NCI-H2107 (cell line): ENCODE measurements around the gene DUOXA1.
"Not testable (repeated sequence)": the region's sequence is repeated elsewhere in the genome, so short reads cannot be mapped to it uniquely, and the experiment has no call there.

Experiments
- DNase-seq: peaks from one replicate; lab custom pipeline; 2025; lab: John Stamatoyannopoulos, UW

The DUOXA1 gene

DNA sequence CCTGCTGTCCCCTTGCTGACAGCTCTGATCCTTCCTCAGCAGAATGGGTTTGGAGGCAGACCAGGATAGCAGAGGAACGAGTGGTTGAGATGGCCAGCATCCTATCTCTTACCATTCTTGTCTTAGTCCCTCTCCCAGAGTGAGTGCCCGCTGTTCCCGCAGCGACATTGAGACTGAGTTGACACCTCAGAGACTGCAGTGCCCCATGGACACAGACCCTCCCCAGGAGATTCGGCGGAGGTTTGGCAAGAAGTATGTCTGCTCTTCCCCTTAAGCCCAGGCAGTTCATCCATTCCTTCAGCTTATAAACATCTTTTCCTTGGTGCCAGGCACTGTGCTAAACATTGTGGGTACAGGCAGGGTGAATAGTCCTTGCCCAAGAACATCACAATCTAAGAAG is 21.3 kb upstream of the DUOXA1 start:
- no peak for DNase-seq

DNA sequence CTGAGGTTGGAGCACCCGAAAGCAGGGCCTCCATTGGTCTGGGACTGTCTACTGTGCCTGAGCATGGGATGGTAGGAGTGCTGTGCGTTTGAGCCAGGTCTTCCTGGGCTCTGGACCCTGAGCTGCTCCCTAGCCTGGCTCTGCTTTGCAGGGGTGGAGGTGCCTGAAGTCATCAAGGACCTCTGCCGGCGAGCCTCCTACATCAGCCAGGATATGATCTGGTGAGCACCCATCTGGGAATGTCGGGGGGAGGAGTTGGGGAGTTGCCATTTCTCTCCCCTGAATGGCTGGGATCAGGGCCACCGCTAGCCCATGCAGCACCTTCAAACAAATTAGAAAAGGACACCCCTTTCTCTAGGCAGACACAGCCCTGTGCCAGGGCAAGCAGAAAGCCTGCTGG is 20.8 kb upstream of the DUOXA1 start:
- DNase-seq: no peak

DNA sequence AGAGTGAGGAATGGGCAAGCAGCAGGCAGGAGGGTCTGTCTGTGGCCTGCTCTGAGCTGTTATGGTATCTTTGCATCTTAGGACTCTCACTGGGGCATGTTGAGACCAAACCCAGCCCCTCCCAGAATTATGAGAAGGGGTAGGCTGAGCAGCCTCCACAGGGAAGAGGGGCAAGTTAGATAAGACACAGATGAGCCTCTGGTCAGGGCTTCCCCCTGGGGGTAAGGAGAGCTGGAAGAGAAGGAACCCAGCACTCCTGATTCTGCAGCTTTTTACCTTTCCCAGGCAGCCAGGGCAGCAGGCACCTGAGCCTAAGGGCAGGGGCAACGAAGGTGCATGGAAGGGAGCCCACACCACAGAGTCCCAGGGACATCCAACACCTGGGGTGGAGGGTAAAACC is 19.4 kb upstream of the DUOXA1 start:
- no peak for DNase-seq

DNA sequence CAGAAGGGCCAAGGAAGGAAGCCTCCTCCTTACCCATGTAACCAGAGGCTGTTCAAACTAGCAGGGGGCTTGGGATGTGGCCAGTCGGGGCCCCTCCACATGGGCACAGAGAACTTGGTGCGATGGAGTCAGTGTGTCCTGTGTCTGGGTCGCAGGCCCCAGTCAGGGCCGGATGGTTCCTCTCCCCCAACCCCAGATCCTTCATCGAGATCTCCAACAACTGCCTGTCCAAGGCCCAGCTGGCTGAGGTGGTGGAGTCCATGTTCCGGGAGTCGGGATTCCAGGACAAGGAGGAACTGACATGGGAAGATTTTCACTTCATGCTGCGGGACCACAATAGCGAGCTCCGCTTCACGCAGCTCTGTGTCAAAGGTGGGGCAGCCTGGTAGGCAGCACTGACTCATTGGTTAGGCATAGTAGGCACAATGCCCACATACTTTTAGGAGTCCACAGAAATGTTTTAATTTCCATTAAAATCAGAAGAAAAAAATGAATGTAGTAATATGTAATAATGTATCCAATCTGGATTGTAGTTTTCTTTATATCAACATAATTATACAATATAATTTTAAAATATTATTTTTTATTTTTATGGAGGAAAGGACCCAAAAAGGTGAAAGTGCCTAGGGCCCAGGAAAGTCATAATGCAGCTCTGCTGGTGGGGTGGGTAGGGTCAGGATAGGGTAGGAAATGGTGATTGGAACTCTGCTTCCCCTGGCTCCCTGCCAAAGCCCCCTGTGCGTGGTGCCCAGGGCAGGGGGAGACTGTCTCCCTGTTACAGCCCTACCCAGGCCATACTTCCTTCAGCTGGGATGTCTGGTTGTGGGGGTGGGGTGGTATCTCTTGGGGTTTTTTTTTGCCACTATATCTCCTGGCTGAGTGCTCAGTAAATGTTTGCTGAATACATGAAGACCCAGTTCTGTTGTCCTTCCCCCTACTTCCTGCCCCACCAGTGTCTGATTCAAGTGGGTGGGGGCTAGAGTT is 18.7 kb upstream of the DUOXA1 start:
- DNase-seq: no peak

DNA sequence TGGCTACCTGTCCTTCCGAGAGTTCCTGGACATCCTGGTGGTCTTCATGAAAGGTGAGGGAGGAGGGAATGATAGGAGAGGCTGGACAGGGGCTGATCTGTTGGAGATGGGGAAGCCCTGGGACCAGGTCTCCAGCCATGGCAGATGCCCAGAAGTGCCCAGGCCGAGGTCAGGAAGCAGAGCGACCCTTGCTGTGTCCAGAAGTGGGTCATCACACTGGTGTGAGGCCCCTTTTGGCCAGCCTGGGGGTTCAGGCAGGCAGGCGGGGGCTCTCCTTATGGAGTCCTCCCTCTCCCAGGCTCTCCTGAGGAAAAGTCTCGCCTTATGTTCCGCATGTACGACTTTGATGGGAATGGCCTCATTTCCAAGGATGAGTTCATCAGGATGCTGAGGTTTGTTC is 17.9 kb upstream of the DUOXA1 start:
- DNase-seq: no peak

GRCh38 chr15:45146405-45146804 is 16.7 kb upstream of the DUOXA1 start:
- no peak for DNase-seq

DNA sequence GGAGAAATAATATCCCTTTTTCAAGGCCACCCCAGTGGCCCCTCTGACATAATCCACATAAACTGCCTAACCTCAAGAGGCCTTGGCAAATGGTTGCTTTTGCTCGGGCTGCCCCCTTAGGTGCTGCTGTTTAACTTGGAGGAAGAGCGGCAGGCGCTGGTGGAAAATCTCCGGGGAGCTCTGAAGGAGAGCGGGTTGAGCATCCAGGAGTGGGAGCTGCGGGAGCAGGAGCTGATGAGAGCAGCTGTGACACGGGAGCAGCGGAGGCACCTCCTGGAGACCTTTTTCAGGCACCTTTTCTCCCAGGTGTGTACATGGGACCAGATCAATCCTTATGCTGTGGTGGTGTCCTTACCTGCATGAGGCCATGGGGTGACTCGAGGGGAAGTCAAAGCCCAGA is 15.1 kb upstream of the DUOXA1 start:
- no peak for DNase-seq

DNA sequence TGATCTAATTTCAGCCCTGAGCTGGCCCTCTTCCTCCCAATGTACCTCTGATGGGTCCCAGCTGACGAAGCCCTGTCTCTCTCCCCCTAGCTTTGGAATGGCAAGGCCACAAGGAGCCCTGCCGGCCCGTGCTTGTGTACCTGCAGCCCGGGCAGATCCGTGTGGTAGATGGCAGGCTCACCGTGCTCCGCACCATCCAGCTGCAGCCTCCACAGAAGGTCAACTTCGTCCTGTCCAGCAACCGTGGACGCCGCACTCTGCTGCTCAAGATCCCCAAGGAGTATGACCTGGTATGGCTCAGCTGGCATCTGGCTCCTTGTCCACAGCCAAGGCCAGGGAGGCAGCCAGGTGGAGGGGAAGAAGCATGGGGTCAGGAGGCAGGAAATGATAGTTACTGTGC is 14.3 kb upstream of the DUOXA1 start:
- DNase-seq: no peak

DNA sequence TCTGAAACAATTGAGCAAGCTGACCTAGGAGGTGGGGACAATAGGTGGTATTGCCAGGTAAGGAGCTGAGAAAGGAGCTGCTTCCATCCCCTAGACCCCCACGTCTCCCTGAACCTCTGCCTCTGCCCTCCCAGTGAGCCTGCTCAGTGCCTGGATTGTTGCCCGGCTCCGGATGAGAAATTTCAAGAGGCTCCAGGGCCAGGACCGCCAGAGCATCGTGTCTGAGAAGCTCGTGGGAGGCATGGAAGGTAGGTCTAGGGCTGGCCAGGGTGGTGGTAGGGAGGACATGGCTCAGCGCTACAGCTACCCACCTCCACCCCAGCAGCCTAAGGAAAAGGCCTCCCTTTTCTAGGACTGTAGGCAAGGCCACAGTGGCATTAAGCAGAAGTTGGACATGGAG is 13.4 kb upstream of the DUOXA1 start:
- no peak for DNase-seq

GRCh38 chr15:45141386-45141785 is 11.7 kb upstream of the DUOXA1 start:
- DNase-seq: no peak

GRCh38 chr15:45140557-45141250 is 11.0 kb upstream of the DUOXA1 start:
- DNase-seq: no peak

DNA sequence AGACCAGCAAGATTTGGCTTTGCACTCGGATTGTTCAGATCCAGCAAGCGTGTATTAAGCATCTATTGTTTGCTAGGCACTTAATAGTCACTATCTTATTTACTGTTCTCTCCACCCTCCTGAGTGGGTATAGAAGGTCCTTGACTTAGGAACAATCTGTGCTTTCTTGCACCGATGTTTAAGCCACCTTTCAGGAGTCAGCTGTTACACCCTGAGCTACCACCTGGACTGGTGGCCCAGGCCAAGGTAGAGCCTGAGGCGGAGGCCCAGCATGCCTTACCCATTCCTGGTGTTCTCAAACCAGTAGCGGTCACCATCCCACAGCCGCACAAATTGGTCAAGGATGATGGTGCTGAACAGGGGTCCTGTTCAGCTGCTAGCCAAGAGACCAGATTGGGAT is 10.1 kb upstream of the DUOXA1 start:
- DNase-seq: no peak

- no peak for DNase-seq
Measured at GRCh38 chr15:45138814-45139765, 9.4 kb upstream of the DUOXA1 start.

GRCh38 chr15:45137703-45138102 is 8.0 kb upstream of the DUOXA1 start:
- DNase-seq: no peak

GRCh38 chr15:45136378-45136764 is 6.7 kb upstream of the DUOXA1 start:
- DNase-seq: no peak

GRCh38 chr15:45135705-45136377 is 6.2 kb upstream of the DUOXA1 start:
- DNase-seq: not testable (repeated sequence)

DNA sequence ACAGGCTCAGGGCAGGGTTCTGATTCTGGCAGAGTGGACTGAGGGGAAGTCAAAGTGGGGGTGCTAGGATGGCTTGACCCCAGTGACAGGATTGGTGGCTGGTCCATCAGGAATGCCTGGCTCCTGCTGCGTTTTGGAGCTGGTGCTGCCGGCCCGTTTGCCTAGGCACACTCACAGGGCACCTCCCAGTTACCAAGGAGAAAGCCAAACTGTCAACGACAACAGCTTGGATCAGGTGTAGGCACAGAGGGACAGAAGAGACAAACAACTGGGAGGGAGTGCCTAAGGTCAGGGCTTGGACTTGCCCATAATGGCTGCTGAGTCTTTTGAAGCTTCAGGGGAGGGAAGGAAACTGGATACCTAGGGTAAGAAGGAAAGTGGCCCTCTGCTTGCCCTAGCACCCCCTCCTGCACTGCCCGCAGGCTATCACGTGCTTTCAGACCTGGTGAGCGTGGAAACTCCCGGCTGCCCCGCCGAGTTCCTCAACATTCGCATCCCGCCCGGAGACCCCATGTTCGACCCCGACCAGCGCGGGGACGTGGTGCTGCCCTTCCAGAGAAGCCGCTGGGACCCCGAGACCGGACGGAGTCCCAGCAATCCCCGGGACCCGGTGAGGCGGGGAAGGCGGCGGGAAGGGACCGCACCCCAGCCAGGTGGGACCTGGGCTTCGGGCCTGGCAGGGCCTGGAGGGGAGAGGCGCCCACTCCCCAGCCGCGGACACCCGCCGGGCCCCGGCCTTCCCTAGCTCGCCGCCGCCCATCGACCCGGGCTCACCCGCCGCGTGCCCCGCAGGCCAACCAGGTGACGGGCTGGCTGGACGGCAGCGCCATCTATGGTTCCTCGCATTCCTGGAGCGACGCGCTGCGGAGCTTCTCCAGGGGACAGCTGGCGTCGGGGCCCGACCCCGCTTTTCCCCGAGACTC is 5.3 kb upstream of the DUOXA1 start:
- no peak for DNase-seq

DNA sequence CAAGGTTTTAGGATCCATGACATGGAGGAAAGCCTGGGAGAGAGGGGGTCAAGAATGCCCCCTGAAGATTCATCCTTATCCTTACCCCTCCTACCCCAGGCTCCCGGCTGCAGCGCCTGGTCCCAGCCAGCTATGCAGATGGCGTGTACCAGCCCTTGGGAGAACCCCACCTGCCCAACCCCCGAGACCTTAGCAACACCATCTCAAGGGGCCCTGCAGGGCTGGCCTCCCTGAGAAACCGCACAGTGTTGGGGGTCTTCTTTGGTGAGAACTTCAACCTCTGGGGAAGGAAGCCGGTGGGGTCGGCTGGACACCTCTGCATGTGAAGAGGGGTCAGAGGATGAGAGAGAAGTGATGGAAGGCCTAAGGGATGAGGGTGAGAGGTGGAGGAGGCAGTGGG is 4.4 kb upstream of the DUOXA1 start:
- no peak for DNase-seq

GRCh38 chr15:45133561-45133920 is 3.9 kb upstream of the DUOXA1 start:
- no peak for DNase-seq

- no peak for DNase-seq
Measured at GRCh38 chr15:45132844-45133560, 3.3 kb upstream of the DUOXA1 start.
